Hepatocyte (in vitro differentiated cells): ENCODE measurements around the gene CDK2AP2. TPM values are rescaled to one million over a fixed set of nuclear protein-coding genes. Genes with fewer than 3 reads are reported as not detected.

Experiments
- DNase-seq: peaks from one replicate; pipeline ENCODE4 v3.0.0-alpha.2; 2016; ENCODE audit warnings: low spot score
- H2AFZ ChIP-seq: fragments of 200-600 bp; sonication (generic); 2 replicates; pipeline ENCODE4 v1.6.0; 2016; ENCODE audit warnings: antibody characterized with exemption, mild to moderate bottlenecking
- H3K27ac ChIP-seq: fragments of 200-600 bp; sonication (generic); 2 replicates; pipeline ENCODE4 v1.5.1; 2016; ENCODE audit warnings: mild to moderate bottlenecking
- H3K27me3 ChIP-seq: fragments of 200-600 bp; sonication (generic); 2 replicates; pipeline ENCODE4 v1.6.1; 2016
- H3K36me3 ChIP-seq: fragments of 200-600 bp; sonication (generic); replicated peaks from 2 replicates; pipeline ENCODE4 v1.5.1; 2016; ENCODE audit warnings: low read depth; ENCODE audit not compliant: insufficient read depth
- H3K4me1 ChIP-seq: fragments of 200-600 bp; sonication (generic); 2 replicates; pipeline ENCODE4 v1.5.1; 2016; ENCODE audit warnings: mild to moderate bottlenecking, moderate library complexity; ENCODE audit not compliant: insufficient read depth
- H3K4me2 ChIP-seq: fragments of 200-600 bp; sonication (generic); 2 replicates; pipeline ENCODE4 v1.6.0; 2016
- H3K4me3 ChIP-seq: fragments of 200-600 bp; sonication (generic); 2 replicates; pipeline ENCODE4 v1.5.1; 2016; ENCODE audit warnings: mild to moderate bottlenecking
- H3K79me2 ChIP-seq: fragments of 200-600 bp; sonication (generic); 2 replicates; pipeline ENCODE4 v1.6.0; 2017; ENCODE audit warnings: mild to moderate bottlenecking
- H3K9me2 ChIP-seq: fragments of 200-600 bp; sonication (generic); replicated peaks from 2 replicates; pipeline ENCODE4 v1.6.0; 2017; ENCODE audit warnings: mild to moderate bottlenecking; ENCODE audit not compliant: insufficient read depth
- H3K9me3 ChIP-seq: fragments of 200-600 bp; sonication (generic); 2 replicates; pipeline ENCODE4 v1.5.1; 2016; ENCODE audit warnings: low read depth, mild to moderate bottlenecking
- H4K20me1 ChIP-seq: fragments of 200-600 bp; sonication (generic); 2 replicates; pipeline ENCODE4 v1.6.0; 2016; ENCODE audit warnings: mild to moderate bottlenecking; ENCODE audit not compliant: insufficient read depth, poor library complexity, severe bottlenecking
- CTCF ChIP-seq: fragments of 200-600 bp; sonication (generic); IDR thresholded peaks from 2 replicates; pipeline ENCODE4 v1.5.1; 2016; ENCODE audit warnings: antibody characterized with exemption, mild to moderate bottlenecking; ENCODE audit not compliant: poor library complexity
- EZH2 ChIP-seq: fragments of 200-600 bp; sonication (generic); IDR thresholded peaks from 2 replicates; pipeline ENCODE4 v1.6.1; 2016; ENCODE audit warnings: antibody characterized with exemption, mild to moderate bottlenecking, borderline replicate concordance
- EZH2phosphoT487 ChIP-seq: fragments of 200-600 bp; sonication (generic); IDR thresholded peaks from one replicate; pipeline ENCODE4 v1.6.1; 2018; ENCODE audit warnings: antibody characterized with exemption, mild to moderate bottlenecking, low read depth, moderate library complexity; ENCODE audit not compliant: unreplicated experiment, severe bottlenecking
- WGBS: methylation state at CpG from one replicate; pipeline ENCODE4 v1.1.6; 2016; ENCODE audit warnings: low lambda C conversion rate; ENCODE audit errors: missing lambda C conversion rate; 5-methylcytosine and 5-hydroxymethylcytosine counted together
- polyA plus RNA-seq: library from polyadenylated mRNA; unstranded; fragments of >200 nt; fragmentation: Nextera tagmentation; extraction: Ambion mirVana; gene quantifications from 2 replicates; pipeline ENCODE4 v1.2.1, GENCODE V29; 2016
- total RNA-seq: library from RNA; depleted of rRNA; stranded (reverse); fragments of >200 nt; gene quantifications from 2 replicates; pipeline ENCODE4 v1.2.3, GENCODE V29; 2014

CDK2AP2 gene
- total and polyA plus RNA-seq, 2 experiments from 2014 or later: 47.3 to 177 TPM

DNA sequence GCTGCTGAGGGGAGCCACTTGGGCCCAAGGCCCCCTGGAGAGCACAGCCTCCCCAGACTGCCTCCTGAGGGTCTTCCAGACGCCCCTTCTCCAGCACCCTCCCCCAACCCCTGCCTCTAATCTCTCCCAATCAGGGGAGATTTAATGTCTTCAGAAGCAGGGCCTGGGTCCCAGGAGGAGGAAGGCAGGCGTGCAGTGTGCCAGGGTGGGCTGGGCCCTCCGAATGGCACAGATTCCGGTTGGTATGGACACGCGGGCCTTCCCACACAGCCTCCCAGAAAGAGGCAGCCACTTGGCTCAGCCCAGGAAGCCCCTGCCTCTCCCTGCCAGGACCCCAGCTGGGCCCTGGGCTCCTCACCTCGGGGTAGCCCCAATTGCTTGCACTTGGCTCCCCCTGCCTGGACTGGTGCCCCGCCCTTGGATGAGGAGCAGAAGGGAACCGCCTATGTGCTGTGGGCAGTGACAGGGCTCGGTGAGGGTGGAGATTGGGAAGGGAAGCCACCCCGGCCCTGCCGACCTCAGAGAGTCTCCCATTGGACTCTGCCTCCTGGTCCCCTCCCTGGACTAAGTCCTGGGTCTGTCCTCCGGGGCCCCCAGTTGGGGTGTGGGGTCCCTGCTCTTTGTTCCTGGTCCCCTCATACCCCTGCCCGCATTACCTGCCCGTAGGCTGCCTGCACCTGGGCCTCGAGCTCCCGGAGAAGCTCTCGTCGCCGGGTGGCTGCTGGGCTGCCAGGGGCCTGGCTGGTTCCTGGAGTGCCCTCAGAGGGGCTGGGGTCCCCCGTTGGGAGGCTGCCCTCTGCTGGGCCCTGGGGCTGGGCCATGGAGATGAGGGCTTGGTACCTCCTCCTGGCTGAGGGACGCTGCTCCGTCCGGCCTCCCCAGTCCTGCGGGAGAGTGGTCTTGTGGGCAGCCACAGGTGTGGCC lies 15.9 kb upstream of the CDK2AP2 start:
- H4K20me1 ChIP-seq: no peaks in the 10 kb centered on the region
- TF ChIP-seq CTCF: no peak
- TF ChIP-seq EZH2phosphoT487: no peak
- no peak for TF ChIP-seq EZH2
- H3K27ac ChIP-seq: no peak overlapping the region
- H3K9me3 ChIP-seq: no peaks in the 10 kb centered on the region
- H3K27me3 ChIP-seq: no peaks in the 10 kb centered on the region
- H3K9me2 ChIP-seq: no peaks in the 10 kb centered on the region
- no peak overlapping the region for H2AFZ ChIP-seq
- H3K4me3 ChIP-seq: no peak overlapping the region
- no peaks in the 10 kb centered on the region for H3K79me2 ChIP-seq
- WGBS: 92% methylated on average over 23 of the region's 25 CpGs
- H3K36me3 ChIP-seq: no peaks in the 10 kb centered on the region
- DNase-seq: no peak
- H3K4me1 ChIP-seq: no peaks in the 10 kb centered on the region
- no peak overlapping the region for H3K4me2 ChIP-seq

DNA sequence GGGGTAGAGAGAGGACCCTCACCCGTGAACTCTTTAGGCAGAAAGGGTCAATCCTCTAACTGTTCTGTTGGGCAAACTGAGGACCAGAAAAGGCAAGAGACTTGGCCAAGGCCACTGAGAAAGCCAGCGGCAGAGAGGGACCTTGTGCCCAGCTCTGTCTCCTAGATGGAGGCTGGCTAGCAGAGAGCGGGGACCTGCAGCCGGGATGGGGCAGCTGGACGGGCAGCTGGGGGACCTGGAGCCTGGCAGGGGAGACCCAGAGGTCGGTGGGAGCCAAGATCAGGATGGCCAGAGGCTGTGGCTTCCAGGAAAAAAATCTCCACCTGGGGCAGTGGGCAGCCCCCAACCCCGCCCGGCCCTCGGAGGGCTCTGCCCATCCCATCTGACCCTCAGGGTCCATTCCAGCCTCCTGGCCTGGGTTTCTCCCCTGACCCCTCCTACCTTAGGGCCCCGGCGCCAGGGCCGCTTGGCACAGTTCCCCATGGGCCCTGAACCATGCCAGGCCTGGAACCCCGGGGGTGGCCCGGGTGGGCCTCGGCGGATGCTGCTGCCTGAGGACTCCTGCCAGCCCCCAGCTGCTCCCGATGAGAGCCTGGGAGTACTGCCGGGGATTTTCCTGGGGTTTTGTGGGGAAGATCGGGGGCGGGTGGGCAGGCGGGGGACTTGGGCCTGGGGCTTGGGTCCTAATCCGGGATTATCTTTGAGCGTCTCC lies 15.0 kb upstream of the CDK2AP2 start, which contains the start of gene CABP2:
Gene CABP2, minus strand, starts transcription at position 603 of the 712 bp plus-strand sequence. Its CDS starts 120 bp downstream, at position 483.
- DNase-seq: no peak
- TF ChIP-seq EZH2phosphoT487: no peak
- no peak for TF ChIP-seq EZH2
- no peak for TF ChIP-seq CTCF
- Histone ChIP-seq H3K4me1 (no peaks in the 10 kb centered on the region), H3K27ac (no peak within 1 kb of the TSS), H3K27me3 (no peaks in the 10 kb centered on the region), H4K20me1 (no peaks in the 10 kb centered on the region), H3K4me3 (no peak within 1 kb of the TSS), H3K4me2 (no peak within 1 kb of the TSS), H3K9me3 (no peaks in the 10 kb centered on the region), H2AFZ (no peak within 1 kb of the TSS), H3K79me2 (no peaks in the 10 kb centered on the region), H3K36me3 (no peaks in the 10 kb centered on the region), H3K9me2 (no peaks in the 10 kb centered on the region)
- 82% methylated on average over 14 of the region's 23 CpGs for WGBS

GRCh38 chr11:67522338-67522737 lies 14.4 kb upstream of the CDK2AP2 start:
- 93% methylated on average over 4 of the region's 15 CpGs for WGBS

More at GRCh38 chr11:67522338-67522737, 14.4 kb upstream of the CDK2AP2 start:
- H3K79me2 ChIP-seq: no peaks in the 10 kb centered on the region
- no peaks in the 10 kb centered on the region for H3K4me1 ChIP-seq
- no peak overlapping the region for H2AFZ ChIP-seq
- H3K9me3 ChIP-seq: no peaks in the 10 kb centered on the region
- DNase-seq: no peak
- no peaks in the 10 kb centered on the region for H3K36me3 ChIP-seq
- H3K4me3 ChIP-seq: no peak overlapping the region
- H3K27me3 ChIP-seq: no peaks in the 10 kb centered on the region
- TF ChIP-seq CTCF (no peak), EZH2 (no peak), EZH2phosphoT487 (no peak)
- H3K9me2 ChIP-seq: no peaks in the 10 kb centered on the region
- H4K20me1 ChIP-seq: no peaks in the 10 kb centered on the region
- H3K27ac ChIP-seq: no peak overlapping the region
- no peak overlapping the region for H3K4me2 ChIP-seq
